WTC11 (cell line): Measurements from ENCODE around the gene SLC29A4.

Experiments used
- CTCF ChIP-seq: fragments of 200-600 bp; IDR thresholded peaks from 2 replicates; pipeline ENCODE4 v1.8.0; 2022; ENCODE audit warnings: antibody characterized with exemption
- USF2 ChIP-seq: sonication (generic); formaldehyde crosslinking; IDR thresholded peaks from 2 replicates; pipeline ENCODE4 v1.8.1; 2023; ENCODE audit warnings: mild to moderate bottlenecking, missing genetic modification reagents, moderate library complexity

- TF ChIP-seq CTCF = no peak
- no peak for TF ChIP-seq USF2 (CRISPR knock-in tag)
These were observed at the start of gene SLC29A4 for GRCh38 chr7:5282543-5283316.
